Bronchial epithelial cell (primary cell): ENCODE results near the gene C10orf105. TPM values are rescaled to one million over a fixed set of nuclear protein-coding genes. Genes with fewer than 3 reads are reported as not detected.

Experiments used
- DNase-seq: peaks from one replicate; pipeline ENCODE4 v3.0.0-alpha.2; 2010; ENCODE audit warnings: low read depth
- FAIRE-seq: peaks from 2 replicates; lab custom pipeline; 2011; peaks lifted over from hg19 to GRCh38; lab: Jason Lieb, UNC
- H3K27me3 ChIP-seq: 2 replicates; pipeline ENCODE4 v1.5.1; 2011; ENCODE audit warnings: low read length; ENCODE audit not compliant: control insufficient read depth, insufficient read depth
- H3K36me3 ChIP-seq: 2 replicates; pipeline ENCODE4 v1.5.1; 2011; ENCODE audit warnings: low read length; ENCODE audit not compliant: control insufficient read depth, insufficient read depth
- H3K4me3 ChIP-seq: 2 replicates; pipeline ENCODE4 v1.5.1; 2011; ENCODE audit warnings: mild to moderate bottlenecking, low read depth, low read length, control low read depth
- CTCF ChIP-seq: IDR thresholded peaks from 2 replicates; pipeline ENCODE4 v1.5.1; 2011; ENCODE audit warnings: mild to moderate bottlenecking, moderate library complexity, low read length, control low read depth, inconsistent platforms; ENCODE audit not compliant: insufficient read depth, severe bottlenecking
- total RNA-seq: library from RNA; depleted of rRNA; stranded (reverse); fragments of >200 nt; gene quantifications from 2 replicates; pipeline ENCODE4 v1.2.1, GENCODE V29; 2014

Gene C10orf105
- not detected in 2 replicates for total RNA-seq

- no peak for FAIRE-seq
- TF ChIP-seq CTCF, result no peak
Observed at GRCh38 chr10:71719464-71720201, at the start of gene C10orf105. C10orf105 (minus strand) TSS chr10:71719778; CDS start chr10:71716337, 3,441 bp downstream.

DNA sequence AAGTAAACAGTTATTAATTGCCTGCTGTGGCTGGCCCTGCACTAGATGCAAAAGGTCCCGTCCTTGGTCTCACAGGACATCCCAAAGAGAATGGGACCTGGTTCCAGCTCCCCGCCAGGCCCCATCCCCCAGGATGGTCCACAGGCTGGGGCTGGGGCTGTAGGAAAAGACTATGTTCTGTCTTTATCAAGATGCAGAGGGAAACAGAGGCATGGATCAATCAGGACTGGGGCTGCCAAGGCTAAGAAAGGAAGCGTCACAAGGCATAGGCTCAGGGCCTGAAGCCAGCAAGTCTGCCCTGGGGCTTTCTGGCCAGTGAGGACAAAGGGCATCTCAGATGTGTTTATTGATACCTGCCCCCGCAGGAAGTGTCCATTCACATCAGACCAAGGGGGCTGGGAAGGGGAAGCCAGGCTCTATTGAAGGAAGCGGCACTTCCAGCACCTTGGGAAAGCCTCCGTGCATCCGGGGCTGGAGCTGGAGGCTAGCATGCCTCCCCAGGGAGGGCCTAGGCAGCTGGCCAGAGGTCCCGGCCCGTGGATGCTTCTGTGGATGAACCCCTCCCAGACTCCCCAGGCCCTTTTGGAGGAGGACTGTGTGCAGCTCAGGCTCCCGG is 48.0 kb upstream of the C10orf105 start:
- no peak for DNase-seq
- no peak overlapping the region for H3K4me3 ChIP-seq
- no peak for TF ChIP-seq CTCF
- no peak for FAIRE-seq
- no peaks in the 10 kb centered on the region for H3K27me3 ChIP-seq
- no peaks in the 10 kb centered on the region for H3K36me3 ChIP-seq

More at GRCh38 chr10:71719464-71720201, at the start of gene C10orf105:
- DNase-seq, result no peak
- Histone ChIP-seq H3K36me3 (no peaks in the 10 kb centered on the region), H3K4me3 (no peak within 1 kb of the TSS), H3K27me3 (no peaks in the 10 kb centered on the region)

DNA sequence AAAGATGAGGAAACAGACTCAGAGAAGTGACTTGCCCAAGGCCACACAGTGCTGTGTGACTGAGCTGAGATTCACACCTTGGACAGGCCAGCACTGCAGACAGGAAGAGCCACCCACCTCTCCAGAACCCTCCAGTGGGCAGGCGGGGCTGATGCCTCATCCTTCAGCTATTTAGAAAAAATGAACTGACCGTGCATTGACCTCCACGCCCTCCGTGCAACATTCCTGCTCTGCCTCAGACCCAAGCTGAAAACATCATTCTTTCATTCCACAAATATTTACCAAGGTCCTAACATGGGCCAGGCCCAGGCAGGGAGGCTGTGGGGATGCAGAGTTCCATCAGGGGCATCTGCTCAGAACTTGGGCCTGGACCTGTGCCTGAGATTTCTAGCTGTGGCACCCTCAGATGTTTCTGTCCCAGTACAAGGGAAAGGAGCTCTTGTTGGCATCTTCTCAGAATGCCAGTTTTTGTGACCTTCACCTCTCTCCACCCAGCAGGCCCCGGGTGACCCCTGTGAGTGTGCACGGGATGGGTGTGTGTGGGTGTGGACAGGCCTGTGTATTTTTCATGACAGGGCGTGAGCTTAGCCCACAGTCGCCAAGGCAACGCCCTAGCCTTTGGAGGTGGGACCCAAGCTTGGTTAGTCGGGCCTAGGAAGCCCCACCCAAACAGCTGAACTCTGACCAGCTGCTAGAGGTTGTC is 47.3 kb upstream of the C10orf105 start:
- Histone ChIP-seq H3K36me3 (no peaks in the 10 kb centered on the region), H3K27me3 (no peaks in the 10 kb centered on the region), H3K4me3 (no peak overlapping the region)
- no peak for TF ChIP-seq CTCF
- peak; percentile 87 for DNase-seq
- no peak for FAIRE-seq

- no peaks in the 10 kb centered on the region for H3K27me3 ChIP-seq
- no peak for FAIRE-seq
- no peak for TF ChIP-seq CTCF
- H3K4me3 ChIP-seq, result no peak overlapping the region
- no peaks in the 10 kb centered on the region for H3K36me3 ChIP-seq
- DNase-seq, result no peak
Observed at GRCh38 chr10:71765906-71766716, 46.5 kb upstream of the C10orf105 start.

- no peak overlapping the region for H3K4me3 ChIP-seq
- H3K36me3 ChIP-seq, result no peaks in the 10 kb centered on the region
- TF ChIP-seq CTCF, result no peak
- no peak for DNase-seq
- FAIRE-seq, result no peak
- H3K27me3 ChIP-seq, result no peaks in the 10 kb centered on the region
Observed at GRCh38 chr10:71765176-71765904, 45.8 kb upstream of the C10orf105 start.
